Suprapubic skin (tissue), 4 donors: ENCODE data around the gene MINDY3. TPM values are rescaled to one million over a fixed set of nuclear protein-coding genes. Genes with fewer than 3 reads are reported as not detected.

Experiments
- DNase-seq, 2 donors: peaks; one replicate each; pipeline ENCODE4 v3.0.0-alpha.2; 2019; ENCODE audit warnings: low spot score in 2 of 2
- H3K27ac ChIP-seq: fragments of 200-600 bp; sonication (generic); one replicate; pipeline ENCODE4 v1.5.1; 2019
- H3K27me3 ChIP-seq: fragments of 200-600 bp; sonication (generic); one replicate; pipeline ENCODE4 v1.5.1; 2019
- H3K36me3 ChIP-seq: fragments of 200-600 bp; sonication (generic); one replicate; pipeline ENCODE4 v1.5.1; 2019
- H3K4me1 ChIP-seq: fragments of 200-600 bp; sonication (generic); one replicate; pipeline ENCODE4 v1.5.1; 2019
- H3K4me3 ChIP-seq: fragments of 200-600 bp; sonication (generic); one replicate; pipeline ENCODE4 v1.5.1; 2019; ENCODE audit warnings: mild to moderate bottlenecking
- H3K9me3 ChIP-seq: fragments of 200-600 bp; sonication (generic); one replicate; pipeline ENCODE4 v1.5.1; 2019
- EP300 ChIP-seq: sonication (generic); formaldehyde crosslinking; IDR thresholded peaks from one replicate; pipeline ENCODE4 v1.6.1; 2017; ENCODE audit warnings: antibody characterized with exemption
- POLR2A ChIP-seq, 2 donors: fragments of 450-650 bp; IDR thresholded peaks; one replicate each; pipeline ENCODE4 v1.6.1; 2017; ENCODE audit warnings: antibody characterized with exemption in 2 of 2, mild to moderate bottlenecking in 2 of 2, moderate library complexity in 2 of 2
- POLR2AphosphoS5 ChIP-seq, 3 donors: sonication (generic); formaldehyde crosslinking; IDR thresholded peaks; one replicate each; pipeline ENCODE4 v1.6.1; 2017; ENCODE audit warnings: antibody characterized with exemption in 3 of 3
- WGBS: methylation state at CpG from one replicate; pipeline ENCODE4 v1.1.5; 2018; 5-methylcytosine and 5-hydroxymethylcytosine counted together
- total RNA-seq, 4 donors: library from RNA; depleted of rRNA; stranded (reverse); fragments of >200 nt; gene quantifications; one replicate each; pipeline ENCODE4 v1.1.0, GENCODE V29; 2016
- TF ChIP-seq, protein P1 (sequence below), 2 donors: fragments of 200-600 bp in 1 of 2; fragments of 450-650 bp in 1 of 2; sonication (generic) in 1 of 2; IDR thresholded peaks; one replicate each; pipeline ENCODE4 v1.5.1; 2016 to 2019; ENCODE audit warnings: antibody characterized with exemption in 2 of 2, mild to moderate bottlenecking in 1 of 2, moderate library complexity in 1 of 2

MINDY3 gene
- total RNA-seq, 4 donors from 2014 or later: 18.9 to 37.8 (median 24.9) TPM

DNA sequence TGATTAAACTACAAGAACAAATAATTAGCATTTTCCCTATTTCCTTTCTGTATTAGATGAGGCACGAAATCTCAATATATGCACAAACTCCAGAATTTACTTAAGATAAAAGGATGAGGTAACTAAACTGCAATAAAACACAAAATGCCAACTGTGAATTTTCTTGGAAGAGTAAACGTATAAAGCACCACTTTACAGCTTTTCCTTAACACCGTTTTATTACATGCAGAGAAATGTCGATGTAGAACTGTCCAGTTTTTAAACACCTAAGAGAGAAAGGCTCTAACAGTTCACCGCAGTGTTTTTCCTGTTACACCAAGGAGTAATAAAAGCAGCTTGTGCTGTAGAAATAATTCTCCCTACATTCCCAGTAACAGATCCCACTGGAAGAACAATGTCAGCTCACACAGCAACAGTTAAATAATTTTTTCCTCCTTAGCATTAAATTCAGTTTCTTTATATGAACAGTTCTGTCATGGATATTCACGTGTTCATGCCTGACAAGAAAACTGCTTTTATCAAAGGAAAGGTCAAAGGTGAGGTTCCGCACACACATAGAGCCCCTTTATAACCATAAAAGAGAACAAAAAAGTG lies 52.0 kb downstream of the MINDY3 start:
- WGBS: 89% methylated on average over 7 of the region's 7 CpGs
- H3K9me3 ChIP-seq: no peaks in the 10 kb centered on the region
- no peak overlapping the region for H3K27ac ChIP-seq
- no peak for DNase-seq
- H3K4me3 ChIP-seq: no peak overlapping the region
- no peaks in the 10 kb centered on the region for H3K27me3 ChIP-seq
- TF ChIP-seq POLR2AphosphoS5 (IDR thresholded peaks at IDR 0.05): no peak
- TF ChIP-seq EP300: no peak
- TF ChIP-seq, protein P1, sequence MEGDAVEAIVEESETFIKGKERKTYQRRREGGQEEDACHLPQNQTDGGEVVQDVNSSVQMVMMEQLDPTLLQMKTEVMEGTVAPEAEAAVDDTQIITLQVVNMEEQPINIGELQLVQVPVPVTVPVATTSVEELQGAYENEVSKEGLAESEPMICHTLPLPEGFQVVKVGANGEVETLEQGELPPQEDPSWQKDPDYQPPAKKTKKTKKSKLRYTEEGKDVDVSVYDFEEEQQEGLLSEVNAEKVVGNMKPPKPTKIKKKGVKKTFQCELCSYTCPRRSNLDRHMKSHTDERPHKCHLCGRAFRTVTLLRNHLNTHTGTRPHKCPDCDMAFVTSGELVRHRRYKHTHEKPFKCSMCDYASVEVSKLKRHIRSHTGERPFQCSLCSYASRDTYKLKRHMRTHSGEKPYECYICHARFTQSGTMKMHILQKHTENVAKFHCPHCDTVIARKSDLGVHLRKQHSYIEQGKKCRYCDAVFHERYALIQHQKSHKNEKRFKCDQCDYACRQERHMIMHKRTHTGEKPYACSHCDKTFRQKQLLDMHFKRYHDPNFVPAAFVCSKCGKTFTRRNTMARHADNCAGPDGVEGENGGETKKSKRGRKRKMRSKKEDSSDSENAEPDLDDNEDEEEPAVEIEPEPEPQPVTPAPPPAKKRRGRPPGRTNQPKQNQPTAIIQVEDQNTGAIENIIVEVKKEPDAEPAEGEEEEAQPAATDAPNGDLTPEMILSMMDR (IDR thresholded peaks at IDR 0.05): no peak
- no peak for TF ChIP-seq POLR2A (IDR thresholded peaks at IDR 0.05)
- peaks cover 36% of the 10 kb centered on the region for H3K36me3 ChIP-seq
- no peaks in the 10 kb centered on the region for H3K4me1 ChIP-seq

DNA sequence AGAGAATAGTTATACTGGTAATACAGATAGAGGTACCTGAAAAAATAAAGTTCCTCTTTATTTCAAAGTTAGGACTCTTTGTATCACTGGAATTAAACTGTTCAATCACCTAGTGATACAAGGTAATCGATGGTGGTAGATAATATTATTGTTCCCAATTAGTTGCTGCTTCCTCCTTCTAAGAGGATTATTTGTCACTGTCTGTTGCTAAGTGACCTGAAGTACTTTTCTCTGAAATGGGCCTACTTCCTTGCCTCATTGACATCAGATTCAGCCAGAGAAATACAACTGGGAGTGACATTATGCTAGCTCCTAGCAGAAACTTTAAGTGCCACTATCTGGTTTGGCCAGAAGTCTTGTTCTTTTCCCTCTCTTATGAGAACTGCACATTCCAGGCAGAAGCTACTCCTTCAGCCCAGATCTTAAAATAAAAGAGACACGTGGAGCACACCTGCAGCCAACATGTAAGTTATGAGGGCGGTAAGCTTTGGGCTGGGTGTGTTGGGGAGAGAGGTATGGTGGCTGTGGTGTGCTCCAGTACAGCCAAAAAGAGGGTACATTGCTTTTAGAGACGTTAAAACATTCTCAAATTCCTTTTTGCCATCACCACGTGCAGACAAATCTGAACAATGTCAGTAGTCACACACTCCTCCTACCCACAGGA lies 54.8 kb downstream of the MINDY3 start:
- Histone ChIP-seq H3K4me3 (no peak overlapping the region), H3K27ac (no peak overlapping the region), H3K9me3 (peaks cover 11% of the 10 kb centered on the region), H3K4me1 (no peaks in the 10 kb centered on the region), H3K36me3 (peaks cover 53% of the 10 kb centered on the region), H3K27me3 (no peaks in the 10 kb centered on the region)
- no peak for DNase-seq
- TF ChIP-seq EP300 (no peak), POLR2A (IDR thresholded peaks at IDR 0.05) (no peak), POLR2AphosphoS5 (IDR thresholded peaks at IDR 0.05) (no peak)
- TF ChIP-seq, protein P1 (IDR thresholded peaks at IDR 0.05): no peak
- 89% methylated on average over 5 of the region's 5 CpGs for WGBS

DNA sequence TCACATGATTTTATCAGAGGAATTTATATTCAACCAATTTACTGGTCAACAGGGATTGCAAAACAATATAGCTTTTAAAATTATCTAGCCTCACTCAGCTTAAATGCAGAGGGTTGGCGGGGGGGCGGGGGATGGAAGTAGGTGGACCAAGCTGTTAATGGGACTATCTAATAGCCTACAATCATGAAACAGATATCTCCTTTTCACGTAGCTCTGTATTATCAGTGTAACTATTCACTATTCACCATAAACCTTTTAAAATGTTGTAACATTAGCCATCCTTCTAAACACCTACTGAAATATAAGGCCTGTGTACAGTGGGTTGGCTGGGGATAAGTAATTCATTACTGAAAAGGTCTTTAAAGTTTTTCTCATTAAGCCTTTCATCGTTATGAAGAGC lies 56.2 kb downstream of the MINDY3 start:
- H3K27me3 ChIP-seq: no peaks in the 10 kb centered on the region
- H3K4me1 ChIP-seq: no peaks in the 10 kb centered on the region
- no peak for DNase-seq
- no peak overlapping the region for H3K4me3 ChIP-seq
- H3K27ac ChIP-seq: no peak overlapping the region
- peaks cover 11% of the 10 kb centered on the region for H3K9me3 ChIP-seq
- TF ChIP-seq POLR2A (IDR thresholded peaks at IDR 0.05) (no peak), POLR2AphosphoS5 (IDR thresholded peaks at IDR 0.05) (no peak), EP300 (no peak)
- TF ChIP-seq, protein P1 (IDR thresholded peaks at IDR 0.05): no peak
- H3K36me3 ChIP-seq: peaks cover 57% of the 10 kb centered on the region
- 98% methylated on average over 4 of the region's 4 CpGs for WGBS

DNA sequence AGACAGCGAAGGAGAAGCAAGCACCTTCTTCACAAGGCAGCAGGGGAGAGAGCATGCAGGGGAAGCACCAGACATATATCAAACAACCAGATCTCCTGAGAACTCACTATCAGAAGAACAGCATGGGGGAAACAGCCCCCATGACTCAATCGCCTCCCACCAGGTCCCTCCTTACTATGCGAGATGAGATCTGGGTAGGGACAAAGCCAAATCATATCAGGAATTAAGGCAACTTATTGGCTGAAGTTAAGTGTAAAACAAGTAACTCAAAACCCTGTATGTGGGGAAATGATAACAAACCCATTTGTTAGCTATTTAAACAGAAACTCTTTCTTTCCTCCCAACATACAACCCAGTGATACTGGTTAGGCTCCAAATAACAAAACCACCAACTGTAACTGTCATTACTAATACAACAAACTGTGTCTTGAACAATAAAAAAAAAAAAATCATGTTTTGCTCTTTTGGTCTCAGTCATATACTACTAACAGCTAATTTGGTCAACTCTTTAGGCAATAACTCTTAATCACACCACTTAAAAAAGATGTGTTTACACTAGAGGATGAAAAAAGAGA lies 57.8 kb downstream of the MINDY3 start:
- H3K4me3 ChIP-seq: no peak overlapping the region
- peaks cover 11% of the 10 kb centered on the region for H3K9me3 ChIP-seq
- 92% methylated on average over 3 of the region's 3 CpGs for WGBS
- no peaks in the 10 kb centered on the region for H3K4me1 ChIP-seq
- no peaks in the 10 kb centered on the region for H3K27me3 ChIP-seq
- H3K27ac ChIP-seq: no peak overlapping the region
- TF ChIP-seq EP300: no peak
- TF ChIP-seq, protein P1 (IDR thresholded peaks at IDR 0.05): no peak
- TF ChIP-seq POLR2AphosphoS5 (IDR thresholded peaks at IDR 0.05): no peak
- TF ChIP-seq POLR2A (IDR thresholded peaks at IDR 0.05): no peak
- peaks cover 47% of the 10 kb centered on the region for H3K36me3 ChIP-seq
- DNase-seq: no peak

DNA sequence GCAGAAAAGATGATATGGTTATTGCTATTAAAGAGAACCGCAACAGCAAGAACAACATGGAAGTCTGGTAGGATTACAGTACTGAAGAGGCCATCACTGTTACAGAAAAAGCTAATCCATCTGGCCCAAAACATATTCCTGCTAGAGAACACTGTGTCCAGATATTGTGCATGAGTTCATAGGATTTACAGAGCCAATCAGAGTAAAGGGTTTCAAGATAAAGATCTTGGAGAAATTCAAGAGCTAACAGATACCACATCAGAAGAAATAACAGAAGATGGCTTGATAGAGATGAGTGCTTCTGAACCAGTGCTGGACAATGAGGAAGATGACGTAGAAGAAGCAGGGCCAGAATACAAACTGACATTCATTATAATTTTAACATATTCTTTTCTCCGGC lies 58.7 kb downstream of the MINDY3 start:
- Histone ChIP-seq H3K4me1 (no peaks in the 10 kb centered on the region), H3K4me3 (no peak overlapping the region), H3K27me3 (no peaks in the 10 kb centered on the region), H3K36me3 (peaks cover 40% of the 10 kb centered on the region), H3K9me3 (peaks cover 11% of the 10 kb centered on the region), H3K27ac (no peak overlapping the region)
- WGBS: 98% methylated on average over 3 of the region's 3 CpGs
- no peak for DNase-seq
- no peak for TF ChIP-seq EP300
- TF ChIP-seq POLR2A (IDR thresholded peaks at IDR 0.05): no peak
- TF ChIP-seq, protein P1 (IDR thresholded peaks at IDR 0.05): no peak
- TF ChIP-seq POLR2AphosphoS5 (IDR thresholded peaks at IDR 0.05): no peak
